ENCODE results near the gene SULT1C3. TPM values are rescaled to one million over a fixed set of nuclear protein-coding genes. Genes with fewer than 3 reads are reported as not detected.

SULT1C3 gene
- total and polyA plus RNA-seq, 2 donors (not counting 1 experiment from before 2014, with no cell fraction given), result not detected

- H3K9ac ChIP-seq (ENCODE audit: low read length), result no peak overlapping the region
- DNase-seq, result no peak
- no peaks in the 10 kb centered on the region for H4K20me1 ChIP-seq (ENCODE audit: control insufficient read depth, insufficient read depth, low read length, poor library complexity, severe bottlenecking)
- no peak overlapping the region for H3K27ac ChIP-seq (ENCODE audit: low read length in 2 of 2)
- TF ChIP-seq EZH2 (IDR thresholded peaks at IDR 0.05; ENCODE audit: borderline replicate concordance, insufficient read depth, low read depth, low read length, poor library complexity, severe bottlenecking), result no peak
- TF ChIP-seq CTCF (IDR thresholded peaks at IDR 0.05), result no peak
- no peak overlapping the region for H3K4me3 Mint-ChIP-seq
- no peaks in the 10 kb centered on the region for H3K79me2 ChIP-seq (ENCODE audit: control insufficient read depth, insufficient read depth, low read length)
- H3K27ac Mint-ChIP-seq, result no peak overlapping the region
- peaks cover 0 to 6% (median 5%) of the 10 kb centered on the region in 3 donors for H3K9me3 ChIP-seq (ENCODE audit: control extremely low read depth in 1 of 3, control insufficient read depth in 2 of 3, insufficient read depth in 1 of 3, low read length in 2 of 3)
- H3K4me3 ChIP-seq (ENCODE audit: control extremely low read depth in 1 of 5, extremely low read depth in 1 of 5, insufficient read depth in 1 of 5, low read depth in 2 of 5, low read length in 4 of 5), result no peak overlapping the region
- no peaks in the 10 kb centered on the region for H3K4me1 ChIP-seq (ENCODE audit: control insufficient read depth in 2 of 2, insufficient read depth in 2 of 2, low read length in 2 of 2)
- POLR2A ChIA-PET, result no interaction called here
- intact Hi-C loops (cut with micrococcal nuclease), result no loop called here
- H3K4me1 Mint-ChIP-seq, result no peaks in the 10 kb centered on the region
- no peaks in the 10 kb centered on the region for H3K36me3 ChIP-seq (replicated peaks in 1 of 2; ENCODE audit: control extremely low read depth in 1 of 2, control insufficient read depth in 1 of 2, extremely low read depth in 1 of 2, insufficient read depth in 2 of 2, low read length in 1 of 2)
- WGBS (ENCODE audit: insufficient coverage), result 92% methylated on average over 2 of the region's 3 CpGs
- H2AFZ ChIP-seq (ENCODE audit: insufficient read depth, low read depth, low read length, poor library complexity, severe bottlenecking), result no peak overlapping the region
- CTCF ChIA-PET, result no interaction called here
- H3K9me3 Mint-ChIP-seq (ENCODE audit: insufficient read depth), result peaks cover 8% of the 10 kb centered on the region
- H3K27me3 ChIP-seq (replicated peaks in 1 of 4; ENCODE audit: control extremely low read depth in 1 of 4, control insufficient read depth in 3 of 4, insufficient read depth in 4 of 4, low read length in 3 of 4), result no peaks in the 10 kb centered on the region
- no peak overlapping the region for H3K4me2 ChIP-seq (replicated peaks; ENCODE audit: low read depth, low read length, poor library complexity, severe bottlenecking)
- peaks cover 5% of the 10 kb centered on the region for H3K27me3 Mint-ChIP-seq
- ATAC-seq (ENCODE audit: low read depth), result no peak
Measured at GRCh38 chr2:108222261-108222660, 17.5 kb upstream of the SULT1C3 start.

- Histone ChIP-seq H3K27me3 (replicated peaks in 1 of 4; ENCODE audit: control extremely low read depth in 1 of 4, control insufficient read depth in 3 of 4, insufficient read depth in 4 of 4, low read length in 3 of 4) (no peaks in the 10 kb centered on the region), H3K4me2 (replicated peaks; ENCODE audit: low read depth, low read length, poor library complexity, severe bottlenecking) (no peak overlapping the region), H3K4me1 (ENCODE audit: control insufficient read depth in 2 of 2, insufficient read depth in 2 of 2, low read length in 2 of 2) (no peaks in the 10 kb centered on the region), H2AFZ (ENCODE audit: insufficient read depth, low read depth, low read length, poor library complexity, severe bottlenecking) (no peak overlapping the region), H3K79me2 (ENCODE audit: control insufficient read depth, insufficient read depth, low read length) (no peaks in the 10 kb centered on the region), H3K9me3 (ENCODE audit: control extremely low read depth in 1 of 3, control insufficient read depth in 2 of 3, insufficient read depth in 1 of 3, low read length in 2 of 3) (peaks cover 0 to 6% (median 5%) of the 10 kb centered on the region in 3 donors), H4K20me1 (ENCODE audit: control insufficient read depth, insufficient read depth, low read length, poor library complexity, severe bottlenecking) (no peaks in the 10 kb centered on the region), H3K4me3 (ENCODE audit: control extremely low read depth in 1 of 5, extremely low read depth in 1 of 5, insufficient read depth in 1 of 5, low read depth in 2 of 5, low read length in 4 of 5) (no peak overlapping the region), H3K9ac (ENCODE audit: low read length) (no peak overlapping the region), H3K36me3 (replicated peaks in 1 of 2; ENCODE audit: control extremely low read depth in 1 of 2, control insufficient read depth in 1 of 2, extremely low read depth in 1 of 2, insufficient read depth in 2 of 2, low read length in 1 of 2) (no peaks in the 10 kb centered on the region), H3K27ac (ENCODE audit: low read length in 2 of 2) (no peak overlapping the region)
- H3K27me3 Mint-ChIP-seq, result peaks cover 8% of the 10 kb centered on the region
- no peaks in the 10 kb centered on the region for H3K4me1 Mint-ChIP-seq
- 64% methylated on average over 1 of the region's 4 CpGs for WGBS (ENCODE audit: insufficient coverage)
- intact Hi-C loops (cut with micrococcal nuclease), result no loop called here
- CTCF ChIA-PET, result no interaction called here
- POLR2A ChIA-PET, result no interaction called here
- H3K27ac Mint-ChIP-seq, result no peak overlapping the region
- no peak overlapping the region for H3K4me3 Mint-ChIP-seq
- H3K9me3 Mint-ChIP-seq (ENCODE audit: insufficient read depth), result peaks cover 8% of the 10 kb centered on the region
- no peak for TF ChIP-seq EZH2 (IDR thresholded peaks at IDR 0.05; ENCODE audit: borderline replicate concordance, insufficient read depth, low read depth, low read length, poor library complexity, severe bottlenecking)
- TF ChIP-seq CTCF (IDR thresholded peaks at IDR 0.05), result no peak
- DNase-seq (no peak), ATAC-seq (ENCODE audit: low read depth) (no peak)
Measured at GRCh38 chr2:108223573-108223972, 16.2 kb upstream of the SULT1C3 start.
